Activated naive CD4-positive, alpha-beta T cell treated with anti-CD3 and anti-CD28 coated beads, Interleukin-2, amount 50 U/mL, for 16 hours (primary cell): ENCODE data around the gene CLEC11A.
"Not testable (repeated sequence)": the region's sequence is repeated elsewhere in the genome, so short reads cannot be mapped to it uniquely, and the experiment has no call there.

Experiments used
- DNase-seq: peaks from one replicate; pipeline ENCODE4 v3.0.0-alpha.2; 2020

The CLEC11A gene

DNA sequence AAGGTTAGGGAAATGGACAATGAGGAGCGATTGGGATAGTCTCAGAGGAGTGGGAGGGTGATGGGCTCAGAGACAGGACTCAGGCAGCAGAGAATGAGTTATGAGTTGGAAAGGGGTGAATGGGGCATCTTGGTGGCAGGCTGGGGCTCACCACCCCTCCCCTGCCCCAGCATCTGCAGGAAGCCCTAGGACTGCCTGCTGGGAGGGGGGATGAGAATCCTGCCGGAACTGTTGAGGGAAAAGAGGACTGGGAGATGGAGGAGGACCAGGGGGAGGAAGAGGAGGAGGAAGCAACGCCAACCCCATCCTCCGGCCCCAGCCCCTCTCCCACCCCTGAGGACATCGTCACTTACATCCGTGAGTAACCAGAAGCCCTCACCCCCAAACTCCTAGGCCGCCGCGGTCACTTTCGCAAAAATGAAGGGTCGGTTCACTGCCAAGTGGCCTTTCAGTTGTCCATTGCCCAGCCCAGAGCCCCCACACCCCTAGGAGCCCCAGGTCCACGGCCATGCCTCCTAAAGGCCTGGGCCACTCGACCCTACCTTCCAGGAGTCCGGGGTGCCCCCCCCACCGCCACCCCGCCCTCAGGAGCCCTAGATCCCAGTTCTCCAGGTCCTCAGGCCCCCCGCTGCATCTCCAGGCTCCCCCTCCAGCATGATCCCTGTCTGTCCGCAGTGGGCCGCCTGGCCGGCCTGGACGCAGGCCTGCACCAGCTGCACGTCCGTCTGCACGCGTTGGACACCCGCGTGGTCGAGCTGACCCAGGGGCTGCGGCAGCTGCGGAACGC lies 764 bp downstream of the CLEC11A start:
- DNase-seq, result no peak

DNA sequence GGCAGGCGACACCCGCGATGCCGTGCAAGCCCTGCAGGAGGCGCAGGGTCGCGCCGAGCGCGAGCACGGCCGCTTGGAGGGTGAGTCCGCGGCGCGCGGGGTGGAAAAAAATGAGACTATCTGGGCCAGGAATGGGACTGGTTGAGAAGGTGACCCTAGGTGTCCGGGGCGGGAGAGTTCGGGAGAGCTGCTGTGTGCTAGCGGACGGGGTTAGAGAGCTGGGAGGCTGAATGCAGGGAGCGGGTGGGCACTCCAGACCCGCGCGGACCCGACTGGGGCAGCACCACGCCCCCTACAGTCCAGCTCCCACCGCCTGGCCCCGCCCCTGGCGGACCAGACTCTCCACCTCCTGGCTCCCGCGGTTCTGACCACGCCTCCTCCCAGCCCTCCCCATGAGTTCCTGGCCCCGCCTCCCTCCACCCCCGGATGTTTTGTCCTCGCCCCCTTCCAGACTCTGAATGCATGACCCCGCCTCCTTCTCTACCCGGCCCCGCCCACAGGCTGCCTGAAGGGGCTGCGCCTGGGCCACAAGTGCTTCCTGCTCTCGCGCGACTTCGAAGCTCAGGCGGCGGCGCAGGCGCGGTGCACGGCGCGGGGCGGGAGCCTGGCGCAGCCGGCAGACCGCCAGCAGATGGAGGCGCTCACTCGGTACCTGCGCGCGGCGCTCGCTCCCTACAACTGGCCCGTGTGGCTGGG lies 1.5 kb downstream of the CLEC11A start:
- peak; percentile 93 for DNase-seq

DNA sequence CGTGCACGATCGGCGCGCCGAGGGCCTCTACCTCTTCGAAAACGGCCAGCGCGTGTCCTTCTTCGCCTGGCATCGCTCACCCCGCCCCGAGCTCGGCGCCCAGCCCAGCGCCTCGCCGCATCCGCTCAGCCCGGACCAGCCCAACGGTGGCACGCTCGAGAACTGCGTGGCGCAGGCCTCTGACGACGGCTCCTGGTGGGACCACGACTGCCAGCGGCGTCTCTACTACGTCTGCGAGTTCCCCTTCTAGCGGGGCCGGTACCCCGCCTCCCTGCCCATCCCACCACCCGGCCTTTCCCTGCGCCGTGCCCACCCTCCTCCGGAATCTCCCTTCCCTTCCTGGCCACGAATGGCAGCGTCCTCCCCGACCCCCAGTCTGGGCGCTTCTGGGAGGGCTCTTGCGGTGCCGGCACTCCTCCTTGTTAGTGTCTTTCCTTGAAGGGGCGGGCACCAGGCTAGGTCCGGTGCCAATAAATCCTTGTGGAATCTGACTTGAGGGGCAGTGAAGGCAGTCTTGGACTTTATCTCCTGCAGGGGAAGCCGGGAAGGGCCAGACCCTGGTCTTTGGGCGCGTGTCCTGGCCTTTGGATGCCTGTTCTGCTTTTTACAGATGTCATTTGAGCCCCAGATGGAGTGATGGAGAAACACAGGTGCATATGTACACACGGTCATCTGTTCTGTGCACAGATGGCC lies 2.2 kb downstream of the CLEC11A start:
- DNase-seq, result no peak

DNA sequence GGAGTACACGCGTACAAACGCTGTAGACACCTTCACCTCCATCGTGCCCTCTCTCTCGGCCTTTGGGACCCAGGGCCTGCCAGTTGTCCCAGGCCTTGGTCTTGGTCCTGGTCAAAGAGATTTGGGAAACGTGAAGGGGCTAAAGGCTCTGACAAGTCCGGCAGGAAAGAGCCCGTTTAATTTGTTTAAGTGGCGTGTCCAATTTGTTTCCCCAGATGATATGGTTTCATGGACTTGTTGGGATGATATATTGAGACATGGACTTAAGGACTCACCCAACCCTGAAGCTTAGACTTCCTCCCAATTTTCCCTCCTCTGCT lies 2.7 kb downstream of the CLEC11A start:
- no peak for DNase-seq

DNA sequence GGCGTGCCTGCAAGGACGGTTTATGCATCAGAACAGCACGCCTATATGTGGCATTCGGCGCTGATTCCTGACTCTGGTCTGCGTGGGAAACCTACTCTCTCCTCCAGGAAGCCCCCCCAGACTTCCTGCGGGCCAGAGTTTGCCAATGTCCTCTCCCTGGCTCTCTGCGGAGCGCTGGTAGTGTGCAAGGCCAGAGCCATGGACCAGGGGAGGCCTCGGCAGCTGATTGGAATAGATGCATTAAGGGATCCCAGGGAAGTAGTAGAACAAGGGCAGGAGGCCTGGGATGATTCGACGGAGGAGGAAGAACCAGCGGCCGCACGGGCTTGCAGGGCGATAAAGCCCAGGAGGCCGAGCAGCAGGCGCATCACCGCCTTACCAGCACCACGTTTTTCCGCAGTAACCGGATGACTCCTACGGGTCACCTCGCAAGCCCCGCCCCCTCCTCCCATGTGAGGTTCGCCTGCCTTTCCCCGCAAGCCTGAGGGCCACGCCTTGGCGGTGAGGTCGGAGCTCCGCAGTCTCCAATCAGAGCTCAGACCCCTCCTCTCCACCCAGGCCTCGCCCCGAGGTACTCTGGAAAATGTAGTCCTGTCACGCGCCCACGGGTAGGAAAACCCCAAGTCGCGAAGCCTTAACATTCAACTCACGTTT lies 5.0 kb downstream of the CLEC11A start:
- DNase-seq, result peak; percentile 83

DNA sequence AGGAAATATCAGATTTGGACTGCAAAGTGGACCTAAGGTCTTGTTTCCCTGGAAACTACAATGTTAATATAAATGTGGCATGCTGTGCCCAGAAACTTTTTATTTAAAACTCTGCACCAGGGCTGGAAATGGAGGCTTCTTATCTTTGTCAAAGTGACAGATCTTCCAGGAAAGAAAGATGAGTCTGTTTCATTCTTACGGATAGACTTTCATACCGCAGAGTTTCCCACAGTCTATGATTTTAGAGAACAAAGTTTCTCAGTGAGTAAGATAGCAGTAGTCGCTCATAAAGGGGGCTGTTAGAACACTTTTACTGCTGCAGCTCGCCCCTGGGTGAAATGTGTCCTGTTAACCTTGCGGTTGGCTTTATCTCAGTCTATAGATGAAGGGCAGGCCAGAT lies 6.7 kb downstream of the CLEC11A start:
- DNase-seq, result no peak

DNA sequence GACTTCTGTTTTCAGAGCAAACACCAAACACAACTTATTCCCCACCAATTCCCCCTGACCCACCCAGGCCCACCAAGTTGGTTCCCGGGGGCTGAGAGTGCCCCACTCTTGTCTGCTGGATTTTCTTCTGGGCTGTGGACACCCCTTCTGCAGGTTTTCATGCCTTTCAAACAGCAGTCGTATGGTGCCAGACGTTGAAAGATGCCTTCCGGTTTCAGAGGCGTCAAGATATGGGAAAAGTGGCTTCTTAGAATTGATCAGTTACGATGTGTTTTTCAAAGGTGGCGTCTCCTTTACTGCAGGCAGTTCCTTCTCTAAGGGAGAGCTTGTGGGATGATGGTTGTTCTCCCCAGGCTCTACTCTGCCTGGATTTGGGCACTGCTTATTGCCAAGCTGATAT lies 12.7 kb downstream of the CLEC11A start:
- no peak for DNase-seq

DNA sequence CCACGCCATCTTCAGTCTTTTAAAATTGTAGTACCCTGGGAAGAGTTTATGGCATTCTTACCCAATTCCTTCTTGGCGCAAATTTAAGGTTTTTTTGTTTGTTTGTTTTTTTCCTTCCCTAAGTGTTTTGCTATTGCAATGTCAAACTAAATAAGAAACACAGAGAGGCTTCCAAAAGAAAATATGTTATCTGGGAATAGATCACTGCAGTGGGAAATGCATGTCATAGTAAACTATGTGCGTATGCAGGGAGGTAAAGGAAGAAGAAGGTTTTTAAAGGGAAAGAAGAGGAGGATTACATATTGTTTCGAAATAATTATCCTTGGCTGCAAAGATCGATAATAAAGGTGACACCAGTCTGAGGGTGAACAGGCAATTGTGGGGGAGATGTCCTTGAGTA lies 13.2 kb downstream of the CLEC11A start:
- DNase-seq, result no peak

DNA sequence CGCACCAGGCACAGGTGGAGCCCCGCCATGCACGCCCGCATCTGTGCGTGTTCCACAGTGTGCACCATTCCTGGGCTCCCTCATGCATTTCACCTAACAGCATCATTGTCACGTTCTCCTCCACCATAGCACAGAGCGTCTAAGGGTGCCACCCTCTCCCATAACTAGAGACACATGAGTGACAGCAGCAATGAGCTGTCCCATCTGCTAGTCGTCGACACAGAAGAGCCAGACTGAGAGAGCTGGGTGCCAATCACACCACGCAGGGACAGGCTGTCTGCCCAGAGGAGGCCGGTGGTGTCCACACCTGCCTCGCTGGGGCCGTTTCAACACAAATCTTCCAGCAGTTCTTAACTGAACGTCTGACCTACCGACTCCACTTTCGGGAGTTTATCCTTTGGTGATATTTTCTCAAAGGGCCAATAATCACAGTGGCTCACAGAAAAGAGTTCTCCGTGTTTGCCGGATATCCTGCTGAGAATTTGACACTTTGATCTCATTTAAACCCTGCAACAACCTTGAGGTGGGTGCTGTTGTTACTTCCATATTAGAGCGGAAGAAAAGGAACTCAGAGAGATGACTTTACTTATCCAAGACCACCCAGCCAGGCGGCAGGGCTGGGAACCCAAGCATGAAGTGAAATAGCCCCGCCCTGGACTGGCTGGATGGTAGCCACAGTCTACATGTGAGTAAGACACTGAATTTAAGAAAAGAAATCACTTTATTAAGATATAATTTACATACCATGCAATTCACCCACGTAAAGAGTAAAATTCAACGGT lies 16.2 kb downstream of the CLEC11A start:
- DNase-seq, result no peak

DNA sequence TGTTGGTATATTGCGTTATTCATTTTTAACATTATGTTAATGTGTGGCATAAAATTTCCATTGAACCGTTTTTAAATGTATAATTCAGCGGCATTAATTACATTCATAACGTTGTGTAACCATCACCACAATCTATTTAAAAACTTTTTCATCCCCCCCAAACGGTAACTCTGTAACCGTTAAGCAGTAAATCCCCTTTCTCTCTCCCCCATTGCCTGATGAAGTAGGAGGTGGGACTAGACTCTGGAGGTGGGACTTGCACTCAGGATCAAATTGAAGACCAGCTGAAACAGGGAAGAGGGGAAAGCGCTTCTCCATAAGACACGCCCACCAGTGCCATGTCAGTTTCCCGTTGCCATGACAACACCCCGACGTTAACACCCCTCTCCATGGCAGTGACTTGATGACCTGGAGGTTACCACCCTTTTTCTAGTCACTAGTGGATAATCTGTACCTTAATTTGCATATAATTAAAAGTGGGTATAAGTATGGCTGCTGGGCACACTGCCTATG lies 16.8 kb downstream of the CLEC11A start:
- no peak for DNase-seq

DNA sequence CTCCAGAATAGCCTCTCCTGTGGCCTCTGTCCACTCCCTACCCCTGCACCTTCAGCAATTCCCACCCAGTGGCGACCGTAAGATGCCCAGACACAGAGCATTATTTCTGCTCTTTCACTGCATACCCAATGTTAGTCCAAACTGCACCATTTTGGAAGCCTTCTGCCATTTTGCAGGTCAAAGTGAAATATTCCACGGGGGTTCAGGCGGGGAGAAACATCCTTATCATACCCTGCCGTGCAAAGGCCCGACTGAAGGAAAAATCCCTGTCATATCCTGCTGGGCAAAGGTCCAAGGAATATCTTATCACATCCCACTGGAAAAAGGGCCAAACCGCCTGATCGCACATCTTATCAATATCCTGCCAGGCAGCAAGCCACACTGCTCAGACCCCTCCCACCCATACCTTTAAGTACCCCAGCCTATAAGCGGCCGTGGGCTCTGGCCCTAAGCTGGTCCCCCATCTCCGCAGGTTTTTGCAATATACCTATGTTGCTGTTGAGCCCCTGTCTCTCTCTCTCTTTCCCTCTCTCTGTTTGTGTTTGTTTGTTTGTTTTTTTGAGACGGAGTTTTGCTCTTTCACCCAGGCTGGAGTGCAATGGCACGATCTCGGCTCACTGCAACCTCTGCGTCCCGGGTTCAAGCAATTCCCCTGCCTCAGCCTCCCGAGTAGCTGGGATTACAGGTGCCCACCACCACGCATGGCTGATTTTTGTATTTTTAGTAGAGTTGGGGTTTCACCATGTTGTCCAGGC lies 18.2 kb downstream of the CLEC11A start:
- DNase-seq, result no peak

DNA sequence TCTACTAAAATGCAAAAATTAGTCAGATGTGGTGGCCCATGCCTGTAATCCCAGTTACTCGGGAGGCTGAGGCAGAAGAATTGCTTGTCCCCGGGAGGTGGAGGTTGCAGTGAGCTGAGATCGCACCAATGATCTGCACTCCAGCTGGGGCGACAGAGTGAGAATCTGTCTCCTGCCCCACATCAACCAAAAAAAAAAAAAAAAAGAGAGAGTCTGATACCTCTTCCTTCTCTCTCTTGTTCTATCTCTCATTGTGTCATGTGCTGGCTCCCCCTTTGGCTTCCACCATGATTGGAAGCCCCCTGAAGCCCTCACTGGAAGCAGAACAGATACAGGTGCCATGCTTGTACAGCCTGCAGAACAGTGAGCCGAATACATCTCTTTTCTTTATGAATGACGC lies 20.4 kb downstream of the CLEC11A start:
- DNase-seq, result no peak

DNA sequence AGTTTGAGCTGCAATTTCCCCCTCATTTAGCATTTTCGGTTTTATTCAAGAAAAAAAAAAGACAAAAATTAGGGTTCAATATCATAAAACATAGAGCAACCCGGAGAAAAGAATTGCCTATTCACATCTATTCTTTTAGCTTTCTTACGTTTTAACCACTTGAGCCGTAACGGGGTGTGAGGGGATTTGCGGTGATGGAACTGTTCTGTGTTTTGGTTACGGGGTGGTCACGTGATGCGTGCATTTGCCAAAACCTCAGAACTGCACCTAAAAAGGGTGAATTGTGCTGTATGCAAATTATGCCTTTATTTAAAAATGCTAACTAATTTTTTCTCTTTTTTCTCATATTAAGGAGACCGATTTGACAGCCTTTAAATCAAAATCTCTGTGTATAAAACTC lies 22.1 kb downstream of the CLEC11A start:
- DNase-seq, result no peak

DNA sequence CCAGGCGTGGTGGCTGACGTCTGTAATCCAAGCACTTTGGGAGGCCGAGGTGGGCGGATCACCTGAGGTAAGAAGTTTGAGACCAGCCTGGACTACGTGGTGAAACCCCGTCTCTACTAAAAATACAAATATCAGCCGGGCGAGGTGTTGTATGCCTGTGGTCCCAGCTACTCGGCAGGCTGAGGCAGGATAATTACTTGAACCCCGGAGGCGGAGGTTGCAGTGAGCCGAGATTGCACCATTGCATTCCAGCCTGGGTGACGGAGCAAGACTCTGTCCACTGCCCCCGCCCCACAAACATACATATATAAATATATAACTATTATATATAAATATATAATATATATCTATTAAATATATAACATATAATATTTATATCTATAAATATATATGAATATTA lies 24.0 kb downstream of the CLEC11A start:
- not testable (repeated sequence) for DNase-seq

DNA sequence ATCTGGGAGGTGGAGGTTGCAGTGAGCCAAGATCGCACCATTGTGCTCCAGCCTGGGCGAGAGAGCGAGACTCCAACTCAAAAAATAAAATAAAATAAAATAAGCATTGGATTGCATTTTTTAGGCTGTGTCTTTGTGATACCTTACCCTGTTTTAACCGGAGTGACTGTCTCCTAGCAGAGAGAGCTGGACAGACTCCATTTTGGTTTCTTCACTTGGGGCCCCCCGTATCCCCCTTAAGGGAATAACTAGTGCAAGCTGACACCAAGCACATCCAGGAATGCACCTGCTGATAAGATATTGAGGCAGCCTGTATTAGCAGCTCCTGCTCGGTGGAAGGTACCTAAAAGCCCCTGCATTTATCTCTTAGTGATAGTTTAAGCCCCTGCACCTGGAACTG lies 26.3 kb downstream of the CLEC11A start:
- DNase-seq, result no peak

DNA sequence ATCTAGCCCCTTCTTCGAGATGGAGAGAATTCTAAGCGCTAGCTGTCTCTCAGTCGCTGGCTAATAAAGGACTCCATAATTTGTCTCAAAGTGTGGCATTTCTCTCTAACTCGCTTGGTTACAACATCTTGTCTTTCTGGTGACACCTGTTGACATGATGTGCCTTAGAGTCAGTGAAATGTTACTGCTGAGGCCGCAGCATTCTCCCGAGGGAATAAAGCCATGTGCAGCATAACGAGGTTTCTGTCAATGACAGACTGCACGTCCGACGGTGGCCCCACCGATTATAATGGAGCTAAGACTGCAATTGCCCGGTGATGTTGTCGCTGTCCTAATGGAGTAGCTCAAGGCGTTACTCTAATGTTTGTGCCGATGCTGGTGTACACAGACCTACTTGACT lies 26.8 kb downstream of the CLEC11A start:
- no peak for DNase-seq

DNA sequence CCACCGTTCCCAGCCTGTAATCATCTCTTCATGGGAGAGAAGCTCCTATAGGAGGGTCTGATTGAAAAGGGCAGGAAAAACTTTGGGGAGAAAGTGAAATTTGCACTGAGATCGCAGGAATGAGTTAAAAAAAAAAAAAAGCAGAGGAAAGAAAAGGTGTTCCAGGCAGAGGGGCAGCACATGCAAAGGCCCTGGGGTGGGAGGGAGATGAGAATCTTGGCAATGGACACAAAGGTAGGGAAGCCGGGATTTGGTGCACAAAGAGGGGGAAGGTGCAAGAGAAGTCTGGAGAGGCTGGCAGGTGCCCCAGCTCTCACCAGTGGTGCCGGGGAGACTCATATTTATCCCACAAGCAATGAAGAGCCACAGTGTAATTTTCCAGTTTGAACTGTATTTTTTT lies 30.7 kb downstream of the CLEC11A start:
- DNase-seq, result no peak

DNA sequence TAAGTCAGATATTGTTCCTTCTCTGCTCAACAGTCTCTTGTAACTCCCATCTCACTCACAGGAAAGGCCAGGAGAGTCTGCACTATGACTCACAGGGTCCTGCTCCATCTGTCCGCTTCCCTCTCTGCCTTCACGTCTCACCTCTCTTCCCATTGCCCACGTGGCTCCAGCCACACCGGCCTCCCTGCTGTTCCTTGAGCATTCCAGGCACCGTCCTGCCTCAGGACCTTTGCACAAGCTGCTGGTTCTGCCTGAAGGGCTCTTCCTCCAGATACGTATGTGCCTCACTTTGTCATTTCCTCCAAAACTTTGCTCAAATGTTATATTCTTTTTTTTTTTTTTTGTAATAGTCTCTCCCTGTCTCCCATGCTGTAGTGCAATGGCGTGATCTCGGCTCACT lies 33.1 kb downstream of the CLEC11A start:
- DNase-seq, result not testable (repeated sequence)

DNA sequence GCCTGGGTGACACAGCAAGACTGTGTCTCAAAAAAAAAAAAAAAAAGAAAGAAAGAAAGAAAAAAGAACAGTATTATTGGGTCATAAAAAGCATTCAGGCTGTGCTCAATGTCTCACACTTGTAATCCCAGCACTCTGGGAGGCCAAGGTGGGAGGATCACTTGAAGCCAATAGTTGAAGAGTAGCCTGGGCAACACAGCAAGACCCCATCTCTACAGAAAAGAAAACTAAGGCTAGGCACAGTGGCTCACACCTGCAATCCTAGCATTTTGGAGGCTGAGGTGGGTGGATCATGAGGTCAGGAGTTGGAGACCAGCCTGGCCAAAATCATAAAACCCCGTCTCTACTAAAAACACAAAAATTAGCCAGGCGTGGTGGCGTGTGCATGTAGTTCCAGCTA lies 34.5 kb downstream of the CLEC11A start:
- DNase-seq, result not testable (repeated sequence)

DNA sequence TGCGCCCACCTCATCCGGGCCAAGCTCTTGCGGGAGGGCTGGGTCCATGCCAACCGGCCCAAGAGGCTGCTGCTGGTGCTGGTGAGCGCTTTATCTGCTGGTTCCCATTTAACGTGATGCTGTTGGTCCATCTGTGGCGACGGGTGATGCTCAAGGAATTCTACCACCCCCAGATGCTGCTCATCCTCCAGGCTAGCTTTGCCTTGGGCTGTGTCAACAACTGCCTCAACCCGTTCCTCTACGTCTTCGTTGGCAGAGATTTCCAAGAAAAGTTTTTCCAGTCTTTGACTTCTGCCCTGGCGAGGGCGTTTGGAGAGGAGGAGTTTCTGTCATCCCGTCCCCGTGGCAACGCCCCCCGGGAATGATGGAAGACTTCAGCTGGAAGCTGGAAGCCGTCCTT lies 35.9 kb downstream of the CLEC11A start:
- DNase-seq, result not testable (repeated sequence)

DNA sequence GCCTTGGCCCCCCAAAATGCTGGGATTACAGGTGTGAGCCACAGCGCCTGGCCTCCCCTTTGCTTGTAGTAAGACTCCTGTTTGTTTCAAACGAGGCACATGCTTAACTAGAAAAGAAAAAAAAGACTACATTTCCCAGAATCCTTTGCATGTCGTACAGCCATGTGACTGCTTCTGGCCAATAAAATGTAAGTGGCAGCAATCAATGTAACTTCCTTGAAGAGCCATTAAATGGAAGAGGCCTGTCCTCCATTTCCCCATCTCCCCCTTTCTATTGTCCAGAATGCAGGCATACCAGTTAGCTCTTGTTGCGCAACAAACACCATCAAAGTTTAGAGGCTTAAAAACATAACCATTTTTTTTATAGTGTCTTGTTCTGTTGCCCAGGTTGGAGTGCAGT lies 36.7 kb downstream of the CLEC11A start:
- DNase-seq, result no peak

DNA sequence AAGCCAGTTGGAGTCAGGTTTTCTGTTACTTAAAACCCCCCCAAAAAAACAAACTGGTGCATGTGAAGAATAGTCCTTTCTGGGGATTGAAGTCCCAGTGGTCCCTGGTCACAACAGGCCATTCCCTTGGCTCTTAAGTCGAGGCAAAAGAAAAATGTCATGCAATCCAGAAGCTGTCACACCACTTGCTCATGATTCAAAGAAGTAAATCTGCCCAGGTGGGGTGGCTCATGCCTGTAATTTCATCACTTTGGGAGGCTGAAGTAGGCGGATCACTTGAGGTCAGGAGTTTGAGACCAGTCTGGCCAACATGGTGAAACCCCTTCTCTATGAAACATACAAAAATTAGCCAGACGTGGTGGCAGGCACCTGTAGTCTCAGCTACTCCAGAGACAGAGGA lies 38.3 kb downstream of the CLEC11A start:
- DNase-seq, result not testable (repeated sequence)
